SK-N-SH treated with all-trans-retinoic acid at 6 μM for 48 hours (cell line): Measurements from ENCODE around the gene TRIM25.

Experiments used
- ATAC-seq: fragments of 200-7000 bp; cut with Tn5 transposase; 3 replicates; pipeline ENCODE4 v1.9.1; 2020; ENCODE audit warnings: mild to moderate bottlenecking, moderate library complexity
- ARNTL ChIP-seq: fragments of 450-650 bp; formaldehyde crosslinking; IDR thresholded peaks from 2 replicates; pipeline ENCODE4 v1.5.0; 2020; ENCODE audit warnings: low read depth, mild to moderate bottlenecking, moderate library complexity, borderline replicate concordance
- BACH2 ChIP-seq: fragments of 250-450 bp; sonication (Bioruptor Pico); IDR thresholded peaks from 2 replicates; pipeline ENCODE4 v1.9.0; 2021; ENCODE audit warnings: mild to moderate bottlenecking, borderline replicate concordance
- CSDC2 ChIP-seq: fragments of 250-450 bp; sonication (Bioruptor Pico); IDR thresholded peaks from 2 replicates; pipeline ENCODE4 v1.5.0; 2020; ENCODE audit warnings: mild to moderate bottlenecking, moderate library complexity
- ESRRG ChIP-seq: fragments of 250-450 bp; sonication (Bioruptor Pico); IDR thresholded peaks from 2 replicates; pipeline ENCODE4 v1.6.1; 2021; ENCODE audit warnings: mild to moderate bottlenecking
- GLIS3 ChIP-seq: fragments of 250-450 bp; sonication (Bioruptor Pico); IDR thresholded peaks from 2 replicates; pipeline ENCODE4 v1.5.0; 2020; ENCODE audit warnings: mild to moderate bottlenecking, moderate library complexity
- ISL1 ChIP-seq: fragments of 250-450 bp; sonication (Bioruptor Pico); IDR thresholded peaks from 2 replicates; pipeline ENCODE4 v2.1.2; 2022; ENCODE audit warnings: mild to moderate bottlenecking, moderate library complexity
- OSR1 ChIP-seq: fragments of 250-450 bp; sonication (Bioruptor Pico); IDR thresholded peaks from 2 replicates; pipeline ENCODE4 v1.8.0; 2022; ENCODE audit warnings: moderate library complexity, mild to moderate bottlenecking, inconsistent platforms
- PPARA ChIP-seq: fragments of 250-450 bp; sonication (Bioruptor Pico); IDR thresholded peaks from 2 replicates; pipeline ENCODE4 v1.5.0; 2020; ENCODE audit warnings: mild to moderate bottlenecking, borderline replicate concordance
- RARB ChIP-seq: fragments of 250-450 bp; sonication (Bioruptor Pico); IDR thresholded peaks from 2 replicates; pipeline ENCODE4 v1.8.0; 2021; ENCODE audit warnings: mild to moderate bottlenecking, moderate library complexity
- TCF4 ChIP-seq: fragments of 250-450 bp; sonication (Bioruptor Pico); IDR thresholded peaks from 2 replicates; pipeline ENCODE4 v1.8.0; 2021; ENCODE audit warnings: mild to moderate bottlenecking, moderate library complexity, borderline replicate concordance
- TOX ChIP-seq: fragments of 250-450 bp; sonication (Bioruptor Pico); IDR thresholded peaks from 2 replicates; pipeline ENCODE4 v1.8.0; 2021; ENCODE audit warnings: mild to moderate bottlenecking, moderate library complexity, borderline replicate concordance
- ZC3H10 ChIP-seq: fragments of 250-450 bp; sonication (Bioruptor Pico); IDR thresholded peaks from 2 replicates; pipeline ENCODE4 v1.5.1; 2021; ENCODE audit warnings: mild to moderate bottlenecking, moderate library complexity
- ZFP3 ChIP-seq: fragments of 250-450 bp; sonication (Bioruptor Pico); IDR thresholded peaks from 2 replicates; pipeline ENCODE4 v1.5.0; 2020; ENCODE audit warnings: mild to moderate bottlenecking, moderate library complexity
- ZFP30 ChIP-seq: fragments of 450-650 bp; formaldehyde crosslinking; IDR thresholded peaks from 2 replicates; pipeline ENCODE4 v1.5.0; 2022; ENCODE audit warnings: mild to moderate bottlenecking, moderate library complexity
- ZNF565 ChIP-seq: fragments of 450-650 bp; formaldehyde crosslinking; conservative IDR thresholded peaks from 2 replicates; pipeline ENCODE4 v1.5.0; 2020; ENCODE audit warnings: low read depth, mild to moderate bottlenecking, moderate library complexity
- ZNF70 ChIP-seq: fragments of 450-650 bp; formaldehyde crosslinking; IDR thresholded peaks from 2 replicates; pipeline ENCODE4 v1.5.0; 2020; ENCODE audit warnings: mild to moderate bottlenecking, moderate library complexity
- ZNF8 ChIP-seq: fragments of 450-650 bp; formaldehyde crosslinking; IDR thresholded peaks from 2 replicates; pipeline ENCODE4 v1.5.0; 2020; ENCODE audit warnings: mild to moderate bottlenecking, moderate library complexity
- TF ChIP-seq, protein P1 (sequence below): fragments of 250-450 bp; sonication (Bioruptor Pico); IDR thresholded peaks from 2 replicates; pipeline ENCODE4 v1.5.1; 2021; ENCODE audit warnings: mild to moderate bottlenecking, moderate library complexity
- TF ChIP-seq, protein P2 (sequence below): fragments of 250-450 bp; sonication (Bioruptor Pico); IDR thresholded peaks from 2 replicates; pipeline ENCODE4 v1.8.0; 2021; ENCODE audit warnings: low read depth, mild to moderate bottlenecking, moderate library complexity, borderline replicate concordance
- TF ChIP-seq, protein P3 (sequence below): fragments of 250-450 bp; sonication (Bioruptor Pico); IDR thresholded peaks from 2 replicates; pipeline ENCODE4 v1.8.0; 2020; ENCODE audit warnings: mild to moderate bottlenecking, moderate library complexity, borderline replicate concordance
- TF ChIP-seq, protein P4 (sequence below): fragments of 250-450 bp; sonication (Bioruptor Pico); IDR thresholded peaks from 2 replicates; pipeline ENCODE4 v1.5.0; 2020; ENCODE audit warnings: mild to moderate bottlenecking, moderate library complexity

TRIM25 gene

DNA sequence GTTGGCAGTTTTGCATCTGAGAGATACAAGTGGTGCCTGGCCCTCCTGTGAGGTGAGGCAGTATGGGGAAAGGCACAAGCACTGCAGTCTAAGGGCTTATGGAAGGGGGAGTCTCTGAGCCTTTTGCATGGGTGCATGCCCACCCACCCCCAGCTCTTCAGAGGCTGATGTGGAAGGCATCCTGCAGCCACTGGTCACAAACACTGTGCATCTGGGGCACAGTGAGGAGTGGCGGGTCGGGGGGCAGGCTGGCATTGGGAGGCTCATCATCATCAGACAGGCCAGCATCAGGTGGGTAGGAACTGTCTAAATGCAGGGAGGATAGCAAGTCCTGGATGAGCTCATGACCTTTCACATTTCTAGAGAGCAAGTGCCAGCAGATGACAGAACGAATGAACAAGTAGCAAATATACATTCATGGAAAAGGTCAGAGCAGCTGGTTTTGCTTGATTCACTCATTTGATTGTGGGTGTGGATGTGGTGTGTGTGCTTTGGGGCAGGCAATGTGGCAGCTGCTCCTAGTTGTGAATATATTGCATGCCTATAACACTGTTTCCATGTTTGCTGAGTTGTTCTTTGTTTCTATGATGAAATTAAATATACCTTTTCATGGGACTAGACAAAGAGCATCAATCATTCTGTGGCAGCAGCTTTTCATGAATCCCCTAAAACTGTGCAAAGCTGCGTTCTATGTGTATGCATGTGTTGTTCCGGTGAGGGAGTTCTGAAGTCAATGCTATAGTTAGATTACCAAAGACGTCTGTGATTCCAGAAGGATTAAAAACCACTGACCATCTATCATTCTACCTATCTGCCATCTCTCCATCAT lies 29.2 kb downstream of the TRIM25 start:
- ATAC-seq, result peak; percentile 16; the same call in 2 of the 3 replicates
- no peak for TF ChIP-seq TOX (CRISPR knock-in tag)
- TF ChIP-seq, protein P1, sequence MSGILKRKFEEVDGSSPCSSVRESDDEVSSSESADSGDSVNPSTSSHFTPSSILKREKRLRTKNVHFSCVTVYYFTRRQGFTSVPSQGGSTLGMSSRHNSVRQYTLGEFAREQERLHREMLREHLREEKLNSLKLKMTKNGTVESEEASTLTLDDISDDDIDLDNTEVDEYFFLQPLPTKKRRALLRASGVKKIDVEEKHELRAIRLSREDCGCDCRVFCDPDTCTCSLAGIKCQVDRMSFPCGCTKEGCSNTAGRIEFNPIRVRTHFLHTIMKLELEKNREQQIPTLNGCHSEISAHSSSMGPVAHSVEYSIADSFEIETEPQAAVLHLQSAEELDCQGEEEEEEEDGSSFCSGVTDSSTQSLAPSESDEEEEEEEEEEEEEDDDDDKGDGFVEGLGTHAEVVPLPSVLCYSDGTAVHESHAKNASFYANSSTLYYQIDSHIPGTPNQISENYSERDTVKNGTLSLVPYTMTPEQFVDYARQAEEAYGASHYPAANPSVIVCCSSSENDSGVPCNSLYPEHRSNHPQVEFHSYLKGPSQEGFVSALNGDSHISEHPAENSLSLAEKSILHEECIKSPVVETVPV (CRISPR knock-in tag), result no peak
- TF ChIP-seq OSR1 (CRISPR knock-in tag), result no peak
- TF ChIP-seq, protein P2, sequence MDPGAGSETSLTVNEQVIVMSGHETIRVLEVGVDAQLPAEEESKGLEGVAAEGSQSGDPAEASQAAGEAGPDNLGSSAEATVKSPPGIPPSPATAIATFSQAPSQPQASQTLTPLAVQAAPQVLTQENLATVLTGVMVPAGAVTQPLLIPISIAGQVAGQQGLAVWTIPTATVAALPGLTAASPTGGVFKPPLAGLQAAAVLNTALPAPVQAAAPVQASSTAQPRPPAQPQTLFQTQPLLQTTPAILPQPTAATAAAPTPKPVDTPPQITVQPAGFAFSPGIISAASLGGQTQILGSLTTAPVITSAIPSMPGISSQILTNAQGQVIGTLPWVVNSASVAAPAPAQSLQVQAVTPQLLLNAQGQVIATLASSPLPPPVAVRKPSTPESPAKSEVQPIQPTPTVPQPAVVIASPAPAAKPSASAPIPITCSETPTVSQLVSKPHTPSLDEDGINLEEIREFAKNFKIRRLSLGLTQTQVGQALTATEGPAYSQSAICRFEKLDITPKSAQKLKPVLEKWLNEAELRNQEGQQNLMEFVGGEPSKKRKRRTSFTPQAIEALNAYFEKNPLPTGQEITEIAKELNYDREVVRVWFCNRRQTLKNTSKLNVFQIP (CRISPR knock-in tag), result no peak
- no peak for TF ChIP-seq ZNF70
- no peak for TF ChIP-seq ZNF565 (CRISPR knock-in tag)
- TF ChIP-seq BACH2 (CRISPR knock-in tag), result no peak
- no peak for TF ChIP-seq RARB (CRISPR knock-in tag)
- TF ChIP-seq, protein P3, sequence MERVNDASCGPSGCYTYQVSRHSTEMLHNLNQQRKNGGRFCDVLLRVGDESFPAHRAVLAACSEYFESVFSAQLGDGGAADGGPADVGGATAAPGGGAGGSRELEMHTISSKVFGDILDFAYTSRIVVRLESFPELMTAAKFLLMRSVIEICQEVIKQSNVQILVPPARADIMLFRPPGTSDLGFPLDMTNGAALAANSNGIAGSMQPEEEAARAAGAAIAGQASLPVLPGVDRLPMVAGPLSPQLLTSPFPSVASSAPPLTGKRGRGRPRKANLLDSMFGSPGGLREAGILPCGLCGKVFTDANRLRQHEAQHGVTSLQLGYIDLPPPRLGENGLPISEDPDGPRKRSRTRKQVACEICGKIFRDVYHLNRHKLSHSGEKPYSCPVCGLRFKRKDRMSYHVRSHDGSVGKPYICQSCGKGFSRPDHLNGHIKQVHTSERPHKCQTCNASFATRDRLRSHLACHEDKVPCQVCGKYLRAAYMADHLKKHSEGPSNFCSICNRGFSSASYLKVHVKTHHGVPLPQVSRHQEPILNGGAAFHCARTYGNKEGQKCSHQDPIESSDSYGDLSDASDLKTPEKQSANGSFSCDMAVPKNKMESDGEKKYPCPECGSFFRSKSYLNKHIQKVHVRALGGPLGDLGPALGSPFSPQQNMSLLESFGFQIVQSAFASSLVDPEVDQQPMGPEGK (CRISPR knock-in tag), result no peak
- no peak for TF ChIP-seq PPARA
- TF ChIP-seq ARNTL (CRISPR knock-in tag), result no peak
- TF ChIP-seq ZFP30, result no peak

DNA sequence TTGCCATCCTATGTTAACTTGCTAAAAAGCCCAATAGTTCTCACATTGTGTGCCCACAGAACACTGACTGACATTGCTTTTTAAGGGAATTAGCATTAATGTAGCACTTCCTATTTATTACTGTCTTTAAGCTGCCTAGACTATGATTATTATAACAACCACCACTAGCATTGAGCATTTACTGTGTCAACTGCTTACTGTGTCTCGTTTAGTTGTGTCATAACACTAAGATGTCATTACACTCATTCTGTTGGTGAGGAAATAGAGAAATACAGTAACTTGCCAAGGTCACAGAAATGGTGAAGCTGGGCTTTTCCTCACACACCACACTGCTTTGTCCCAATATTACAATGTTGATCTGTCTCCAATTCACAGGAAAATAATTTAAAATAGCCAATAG lies 30.2 kb downstream of the TRIM25 start:
- TF ChIP-seq PPARA, result no peak
- TF ChIP-seq CSDC2 (CRISPR knock-in tag), result no peak
- no peak for TF ChIP-seq ARNTL (CRISPR knock-in tag)
- no peak for TF ChIP-seq ZFP3 (CRISPR knock-in tag)
- TF ChIP-seq TCF4 (CRISPR knock-in tag), result no peak
- no peak for TF ChIP-seq TOX (CRISPR knock-in tag)
- no peak for TF ChIP-seq OSR1 (CRISPR knock-in tag)
- no peak for TF ChIP-seq BACH2 (CRISPR knock-in tag)
- TF ChIP-seq, protein P4, sequence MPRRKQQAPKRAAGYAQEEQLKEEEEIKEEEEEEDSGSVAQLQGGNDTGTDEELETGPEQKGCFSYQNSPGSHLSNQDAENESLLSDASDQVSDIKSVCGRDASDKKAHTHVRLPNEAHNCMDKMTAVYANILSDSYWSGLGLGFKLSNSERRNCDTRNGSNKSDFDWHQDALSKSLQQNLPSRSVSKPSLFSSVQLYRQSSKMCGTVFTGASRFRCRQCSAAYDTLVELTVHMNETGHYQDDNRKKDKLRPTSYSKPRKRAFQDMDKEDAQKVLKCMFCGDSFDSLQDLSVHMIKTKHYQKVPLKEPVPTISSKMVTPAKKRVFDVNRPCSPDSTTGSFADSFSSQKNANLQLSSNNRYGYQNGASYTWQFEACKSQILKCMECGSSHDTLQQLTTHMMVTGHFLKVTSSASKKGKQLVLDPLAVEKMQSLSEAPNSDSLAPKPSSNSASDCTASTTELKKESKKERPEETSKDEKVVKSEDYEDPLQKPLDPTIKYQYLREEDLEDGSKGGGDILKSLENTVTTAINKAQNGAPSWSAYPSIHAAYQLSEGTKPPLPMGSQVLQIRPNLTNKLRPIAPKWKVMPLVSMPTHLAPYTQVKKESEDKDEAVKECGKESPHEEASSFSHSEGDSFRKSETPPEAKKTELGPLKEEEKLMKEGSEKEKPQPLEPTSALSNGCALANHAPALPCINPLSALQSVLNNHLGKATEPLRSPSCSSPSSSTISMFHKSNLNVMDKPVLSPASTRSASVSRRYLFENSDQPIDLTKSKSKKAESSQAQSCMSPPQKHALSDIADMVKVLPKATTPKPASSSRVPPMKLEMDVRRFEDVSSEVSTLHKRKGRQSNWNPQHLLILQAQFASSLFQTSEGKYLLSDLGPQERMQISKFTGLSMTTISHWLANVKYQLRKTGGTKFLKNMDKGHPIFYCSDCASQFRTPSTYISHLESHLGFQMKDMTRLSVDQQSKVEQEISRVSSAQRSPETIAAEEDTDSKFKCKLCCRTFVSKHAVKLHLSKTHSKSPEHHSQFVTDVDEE (CRISPR knock-in tag), result no peak
- TF ChIP-seq, protein P1 (CRISPR knock-in tag), result no peak
- TF ChIP-seq ISL1, result no peak
- no peak for TF ChIP-seq ZNF70
- TF ChIP-seq ZNF8 (CRISPR knock-in tag), result no peak
- TF ChIP-seq RARB (CRISPR knock-in tag), result no peak
- no peak for TF ChIP-seq ZNF565 (CRISPR knock-in tag)
- no peak for TF ChIP-seq ZC3H10 (CRISPR knock-in tag)
- no peak for TF ChIP-seq ESRRG (CRISPR knock-in tag)
- TF ChIP-seq, protein P2 (CRISPR knock-in tag), result no peak
- no peak for TF ChIP-seq ZFP30
- TF ChIP-seq GLIS3 (CRISPR knock-in tag), result no peak
- TF ChIP-seq, all 23 proteins: peak for 0
- no peak for ATAC-seq
